GM18520 (cell line): Measurements from ENCODE around the gene ESPNL.

Experiments
- ATAC-seq: cut with Tn5 transposase; IDR thresholded peaks from one replicate; pipeline ENCODE4 v1.9.1; 2021; ENCODE audit not compliant: unreplicated experiment

The ESPNL gene

GRCh38 chr2:238079874-238080327, 20.2 kb upstream of the ESPNL start:
- ATAC-seq, result no peak

DNA sequence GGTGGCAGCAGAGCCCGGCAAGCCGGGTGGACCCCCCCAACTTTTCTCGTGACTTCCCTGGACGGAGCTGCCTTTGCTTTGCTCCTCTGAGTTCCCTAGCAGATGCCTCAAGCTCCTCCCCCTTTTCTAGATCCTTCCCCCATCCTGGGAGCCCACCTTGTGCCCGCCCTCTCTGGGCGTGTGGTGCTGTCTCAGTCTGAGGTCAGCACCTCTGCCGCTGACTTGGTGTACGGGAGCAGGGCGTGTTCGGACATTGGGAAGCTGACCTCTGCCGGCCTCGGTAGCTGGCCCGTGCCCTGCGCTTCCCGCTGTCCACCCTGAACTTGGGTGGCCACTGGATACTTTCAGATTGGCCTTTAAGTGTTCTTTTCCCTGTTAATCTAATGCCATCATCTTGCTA, 19.6 kb upstream of the ESPNL start:
- ATAC-seq, result no peak

GRCh38 chr2:238081150-238081549, 19.0 kb upstream of the ESPNL start:
- no peak for ATAC-seq

GRCh38 chr2:238081561-238081960, 18.6 kb upstream of the ESPNL start:
- no peak for ATAC-seq

- ATAC-seq, result no peak
Measured at GRCh38 chr2:238082151-238082550, 18.0 kb upstream of the ESPNL start.

DNA sequence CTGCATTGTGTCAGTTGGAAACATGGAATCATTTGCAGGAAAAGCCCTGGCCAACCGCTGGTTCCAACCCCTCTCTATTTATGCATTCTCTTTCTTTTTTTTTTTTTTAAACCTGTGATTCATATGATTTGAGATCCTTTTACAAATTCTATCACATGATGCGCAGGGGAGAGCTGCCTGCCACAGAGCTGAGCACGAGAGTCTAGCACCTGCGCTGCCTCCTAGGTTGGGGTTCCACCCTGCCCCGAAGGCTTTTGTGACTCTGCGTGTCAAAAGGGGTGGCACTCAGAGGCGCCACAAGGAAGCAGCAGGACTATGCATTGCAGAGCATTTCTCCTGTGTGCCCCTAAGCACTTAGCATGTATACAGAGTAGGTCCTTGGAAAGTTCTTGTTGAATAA, 17.3 kb upstream of the ESPNL start:
- no peak for ATAC-seq

- ATAC-seq, result no peak
Measured at GRCh38 chr2:238083919-238084318, 16.2 kb upstream of the ESPNL start.

- ATAC-seq, result no peak
Measured at GRCh38 chr2:238084761-238085160, 15.4 kb upstream of the ESPNL start.

- no peak for ATAC-seq
Measured at GRCh38 chr2:238085899-238086298, 14.2 kb upstream of the ESPNL start.

GRCh38 chr2:238087211-238087610, 12.9 kb upstream of the ESPNL start:
- ATAC-seq, result no peak

DNA sequence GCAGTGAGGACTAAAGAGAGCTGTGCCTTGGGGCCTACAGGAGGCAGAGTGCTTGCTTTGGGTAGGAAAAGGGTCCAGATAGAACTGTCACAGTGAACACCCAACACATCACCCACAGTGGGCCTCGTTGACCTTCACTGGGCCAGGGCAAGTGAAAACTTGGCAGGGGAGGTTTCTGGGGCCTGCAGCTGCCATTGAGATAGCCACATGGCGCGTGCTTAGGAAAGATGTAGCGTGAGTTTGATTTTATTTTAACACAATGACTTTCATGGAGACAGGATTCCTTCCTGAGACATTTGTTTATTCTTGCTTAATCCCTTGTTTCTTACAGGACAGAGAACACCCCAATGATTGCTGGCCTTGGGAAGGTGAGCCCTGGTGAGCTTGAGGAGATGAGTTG, 9.3 kb upstream of the ESPNL start:
- no peak for ATAC-seq

DNA sequence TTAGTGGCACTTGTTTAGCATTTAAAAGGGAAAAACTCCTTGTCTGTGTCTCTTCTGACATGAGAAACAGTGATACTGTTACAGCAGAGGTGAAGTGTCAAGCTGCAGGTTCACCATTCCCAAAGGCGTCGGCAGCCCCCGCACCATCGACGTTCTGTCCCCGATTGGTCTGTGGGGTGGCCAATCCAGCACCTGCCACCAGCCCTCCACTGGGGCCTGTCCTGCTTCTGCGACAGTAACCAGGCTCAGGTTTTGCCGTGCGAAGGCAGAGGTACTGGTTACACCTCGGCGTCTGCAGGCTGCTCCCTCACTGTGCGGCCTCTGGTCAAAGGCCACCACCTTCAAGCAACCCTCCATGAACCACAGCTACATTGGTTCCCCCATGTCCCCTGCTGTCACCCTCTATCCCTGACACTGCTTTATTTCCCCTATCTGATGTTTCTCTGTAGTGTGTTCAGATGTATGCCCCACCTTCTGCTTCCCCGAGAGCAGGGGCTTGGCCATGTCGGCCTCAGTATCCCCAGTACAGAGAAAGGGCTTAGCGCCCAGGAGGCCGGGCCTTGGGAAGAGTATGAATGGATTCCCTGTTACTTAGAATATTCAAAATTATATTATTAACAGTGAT, 8.6 kb upstream of the ESPNL start:
- ATAC-seq, result no peak

GRCh38 chr2:238092486-238093035, 7.6 kb upstream of the ESPNL start:
- no peak for ATAC-seq

DNA sequence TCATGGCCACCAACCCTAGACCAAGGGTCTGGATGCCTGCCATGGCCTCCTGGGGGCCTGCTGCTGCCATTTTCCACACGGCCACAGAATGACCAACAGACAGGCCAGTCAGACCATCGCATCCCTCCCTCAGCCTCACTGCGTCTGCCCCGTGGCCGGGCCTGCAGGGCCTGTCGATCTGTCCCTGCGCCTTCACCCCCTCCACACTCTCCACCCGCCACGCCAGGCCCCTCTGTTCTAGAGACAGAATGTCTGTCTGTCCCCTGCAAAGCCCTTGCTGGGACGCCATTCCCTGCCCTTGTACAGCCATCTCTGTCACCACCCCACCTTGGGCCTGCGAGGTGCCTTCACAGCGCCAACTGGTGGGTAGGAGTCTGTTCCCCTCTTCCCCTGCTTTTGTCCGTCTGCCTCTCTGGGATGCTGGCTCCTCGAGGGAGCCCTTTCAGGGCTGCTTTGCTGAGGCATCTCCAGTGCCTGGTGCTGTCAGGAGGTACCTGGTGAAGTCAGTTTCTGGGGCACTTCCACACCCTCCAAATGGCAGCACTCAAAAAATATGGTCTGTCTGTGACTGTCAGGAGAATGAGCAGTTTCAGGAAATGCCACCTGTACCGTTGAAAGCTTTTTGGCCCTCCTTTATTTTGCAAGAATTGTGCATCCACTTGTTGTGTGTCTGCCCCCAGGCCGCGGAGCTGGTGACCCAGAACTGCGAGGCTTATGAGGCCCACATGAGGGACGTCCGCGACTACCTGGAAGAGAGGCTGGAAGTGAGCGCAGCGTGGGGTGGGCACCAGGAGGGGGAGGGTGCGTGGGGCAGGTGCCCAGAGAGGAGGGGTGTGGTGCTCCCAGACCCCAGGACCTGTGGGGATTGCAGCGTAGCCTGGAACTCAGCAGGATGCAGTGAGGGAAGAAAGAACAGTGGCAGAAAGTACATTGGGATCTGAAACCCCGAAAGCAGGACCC, 6.7 kb upstream of the ESPNL start:
- ATAC-seq, result no peak

GRCh38 chr2:238094438-238095022, 5.6 kb upstream of the ESPNL start:
- no peak for ATAC-seq

DNA sequence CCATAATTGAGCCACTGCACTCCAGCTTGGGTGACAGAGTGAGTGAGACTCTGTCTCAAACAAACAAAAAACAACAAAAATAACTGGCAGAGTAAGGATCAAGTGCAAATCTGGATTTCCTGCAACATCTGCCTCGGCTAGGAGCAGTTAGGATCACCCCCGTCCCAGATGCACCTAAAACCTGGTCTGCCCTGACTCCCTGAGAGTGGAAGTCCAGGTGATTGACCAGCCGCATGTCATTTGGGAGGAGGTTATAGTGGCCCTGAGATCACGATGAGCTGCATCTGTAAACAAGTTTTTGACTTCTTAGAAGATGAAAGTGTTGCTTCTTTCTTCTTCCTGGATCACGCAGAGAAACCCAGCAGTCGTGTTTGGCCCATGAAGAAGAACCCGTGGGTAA, 5.0 kb upstream of the ESPNL start:
- no peak for ATAC-seq

- no peak for ATAC-seq
Measured at GRCh38 chr2:238096311-238097011, 3.7 kb upstream of the ESPNL start.

- no peak for ATAC-seq
Measured at GRCh38 chr2:238097201-238097987, 2.7 kb upstream of the ESPNL start.

- ATAC-seq, result no peak
Measured at GRCh38 chr2:238097988-238098871, 1.9 kb upstream of the ESPNL start.
